ENCODE data around the gene AFMID. TPM values are rescaled to one million over a fixed set of nuclear protein-coding genes. Genes with fewer than 3 reads are reported as not detected.

Gene AFMID
- total RNA-seq, 1 donor from 2014 or later: 107 TPM

DNA sequence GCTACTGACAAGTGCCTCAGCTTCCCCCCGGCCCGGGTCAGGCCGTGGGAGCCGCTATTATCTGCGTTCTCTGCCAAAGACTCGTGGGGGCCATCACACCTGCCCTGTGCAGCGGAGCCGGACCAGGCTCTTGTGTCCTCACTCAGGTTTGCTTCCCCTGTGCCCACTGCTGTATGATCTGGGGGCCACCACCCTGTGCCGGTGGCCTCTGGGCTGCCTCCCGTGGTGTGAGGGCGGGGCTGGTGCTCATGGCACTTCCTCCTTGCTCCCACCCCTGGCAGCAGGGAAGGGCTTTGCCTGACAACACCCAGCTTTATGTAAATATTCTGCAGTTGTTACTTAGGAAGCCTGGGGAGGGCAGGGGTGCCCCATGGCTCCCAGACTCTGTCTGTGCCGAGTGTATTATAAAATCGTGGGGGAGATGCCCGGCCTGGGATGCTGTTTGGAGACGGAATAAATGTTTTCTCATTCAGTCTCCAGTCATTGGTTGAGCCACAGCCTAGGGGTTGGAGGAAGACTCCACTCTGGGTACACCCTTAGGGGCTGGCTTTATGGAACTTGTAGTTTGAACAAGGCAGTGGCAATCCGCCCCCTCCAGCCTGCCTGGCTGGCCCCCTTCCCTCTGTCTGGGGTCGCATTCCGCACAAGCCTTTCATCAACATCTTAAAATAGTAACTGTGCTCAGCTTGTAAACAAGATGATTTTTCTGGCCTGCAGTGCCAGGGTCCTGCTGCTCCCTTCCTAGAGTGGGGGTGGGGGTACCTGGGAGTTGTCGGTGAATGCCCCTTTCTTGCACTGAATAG is 14.7 kb upstream of the AFMID start:
- peak in 1 of 2 donors; percentile 76 for DNase-seq (ENCODE audit: low spot score in 2 of 2)
- intact Hi-C loops (cut with DNase I): loop anchor here (5.0 to 10.0 kb wide), 3 partner anchors 570 to 1028 kb away; partner anchors contain the start of gene SEC14L1
- TF ChIP-seq, protein P1, sequence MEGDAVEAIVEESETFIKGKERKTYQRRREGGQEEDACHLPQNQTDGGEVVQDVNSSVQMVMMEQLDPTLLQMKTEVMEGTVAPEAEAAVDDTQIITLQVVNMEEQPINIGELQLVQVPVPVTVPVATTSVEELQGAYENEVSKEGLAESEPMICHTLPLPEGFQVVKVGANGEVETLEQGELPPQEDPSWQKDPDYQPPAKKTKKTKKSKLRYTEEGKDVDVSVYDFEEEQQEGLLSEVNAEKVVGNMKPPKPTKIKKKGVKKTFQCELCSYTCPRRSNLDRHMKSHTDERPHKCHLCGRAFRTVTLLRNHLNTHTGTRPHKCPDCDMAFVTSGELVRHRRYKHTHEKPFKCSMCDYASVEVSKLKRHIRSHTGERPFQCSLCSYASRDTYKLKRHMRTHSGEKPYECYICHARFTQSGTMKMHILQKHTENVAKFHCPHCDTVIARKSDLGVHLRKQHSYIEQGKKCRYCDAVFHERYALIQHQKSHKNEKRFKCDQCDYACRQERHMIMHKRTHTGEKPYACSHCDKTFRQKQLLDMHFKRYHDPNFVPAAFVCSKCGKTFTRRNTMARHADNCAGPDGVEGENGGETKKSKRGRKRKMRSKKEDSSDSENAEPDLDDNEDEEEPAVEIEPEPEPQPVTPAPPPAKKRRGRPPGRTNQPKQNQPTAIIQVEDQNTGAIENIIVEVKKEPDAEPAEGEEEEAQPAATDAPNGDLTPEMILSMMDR (IDR thresholded peaks at IDR 0.05): no peak

DNA sequence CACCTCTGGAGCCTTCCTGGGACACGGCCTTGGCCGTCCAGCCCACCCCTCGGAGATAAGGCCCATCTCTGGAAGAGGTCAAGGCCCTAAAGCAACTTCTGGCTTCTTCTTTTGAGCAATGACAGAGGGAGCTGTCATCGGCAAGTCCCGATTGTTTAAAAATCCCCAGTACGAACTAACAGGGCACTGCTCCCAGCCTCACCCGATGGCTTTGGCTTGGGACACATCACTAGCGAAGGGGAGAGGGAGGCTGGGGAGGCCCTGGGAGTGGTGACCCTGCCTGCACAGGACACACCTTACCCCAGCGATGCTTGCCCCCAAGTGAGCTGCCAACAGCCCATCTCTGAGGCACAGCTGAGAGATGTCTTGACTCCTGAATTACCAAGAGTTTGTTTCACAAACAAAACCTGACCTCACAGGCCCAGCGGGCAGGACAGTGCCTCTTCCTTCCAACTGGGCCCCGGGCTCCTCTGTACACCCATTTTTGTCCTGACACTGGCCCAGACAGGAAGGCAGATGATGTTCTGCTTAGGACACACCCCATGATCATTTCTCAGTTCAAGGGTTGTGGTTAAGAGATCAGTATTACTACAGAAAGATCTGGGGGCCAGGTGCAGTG is 14.0 kb upstream of the AFMID start:
- intact Hi-C loops (cut with DNase I): loop anchor here (5.0 to 10.0 kb wide), 3 partner anchors 571 to 1028 kb away; partner anchors contain the start of gene SEC14L1
- Histone ChIP-seq H3K27me3 (no peaks in the 10 kb centered on the region), H3K4me3 (no peak overlapping the region), H3K36me3 (peaks cover 9 to 12% of the 10 kb centered on the region in 2 donors), H3K27ac (peak overlapping the region; percentile 81 to 89), H3K4me1 (peaks cover 11 to 60% of the 10 kb centered on the region in 2 donors), H3K9me3 (no peaks in the 10 kb centered on the region)
- TF ChIP-seq, protein P1 (IDR thresholded peaks at IDR 0.05): no peak
- DNase-seq (ENCODE audit: low spot score in 2 of 2): no peak

More for the DNA sequence above, 14.7 kb upstream of the AFMID start:
- Histone ChIP-seq H3K4me1 (peaks cover 11 to 63% of the 10 kb centered on the region in 2 donors), H3K27me3 (no peaks in the 10 kb centered on the region), H3K4me3 (peak overlapping the region in 1 of 2 donors; percentile 8), H3K9me3 (no peaks in the 10 kb centered on the region), H3K27ac (peak overlapping the region; percentile 81 to 89), H3K36me3 (peaks cover 9 to 12% of the 10 kb centered on the region in 2 donors)

DNA sequence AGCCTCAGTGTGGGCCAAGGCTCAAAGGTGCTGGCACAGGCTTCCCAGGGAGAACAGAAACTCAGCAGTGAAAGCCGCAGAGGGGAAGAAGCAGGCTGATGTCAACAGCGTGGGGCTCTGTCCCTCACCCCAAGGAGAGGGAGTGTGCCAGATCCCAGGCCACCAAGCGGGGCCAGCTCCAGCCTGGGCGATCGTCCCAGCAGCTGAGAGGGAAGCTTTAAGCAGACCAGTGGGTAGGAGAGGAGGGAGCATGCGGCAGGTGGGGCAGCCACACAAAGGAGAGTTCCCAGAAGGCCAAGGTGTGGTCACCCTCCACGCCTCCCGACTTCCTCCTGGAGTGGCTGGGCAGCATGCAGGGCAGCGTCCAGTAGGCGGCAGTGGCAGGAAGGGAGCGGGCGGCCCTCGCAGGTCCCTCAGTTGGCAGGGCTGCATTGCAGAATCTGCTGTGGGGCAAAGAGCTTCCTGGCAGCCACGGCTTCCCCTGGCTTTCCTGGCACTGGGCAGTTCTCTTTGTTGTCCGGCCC is 12.8 kb upstream of the AFMID start:
- no peak overlapping the region for H3K4me3 ChIP-seq
- H3K9me3 ChIP-seq: no peaks in the 10 kb centered on the region
- DNase-seq (ENCODE audit: low spot score in 2 of 2): peak; percentile 58 to 93
- H3K27ac ChIP-seq: peak overlapping the region; percentile 81 to 89
- H3K4me1 ChIP-seq: peaks cover 8 to 65% of the 10 kb centered on the region in 2 donors
- no peaks in the 10 kb centered on the region for H3K27me3 ChIP-seq
- peaks cover 9 to 12% of the 10 kb centered on the region in 2 donors for H3K36me3 ChIP-seq
- TF ChIP-seq, protein P1 (IDR thresholded peaks at IDR 0.05): peak; percentile 66 to 85 (median 81)
- intact Hi-C loops (cut with DNase I): loop anchor here (1.0 to 10.0 kb wide), 4 partner anchors 77 to 1030 kb away; partner anchors contain the start of gene SEC14L1

DNA sequence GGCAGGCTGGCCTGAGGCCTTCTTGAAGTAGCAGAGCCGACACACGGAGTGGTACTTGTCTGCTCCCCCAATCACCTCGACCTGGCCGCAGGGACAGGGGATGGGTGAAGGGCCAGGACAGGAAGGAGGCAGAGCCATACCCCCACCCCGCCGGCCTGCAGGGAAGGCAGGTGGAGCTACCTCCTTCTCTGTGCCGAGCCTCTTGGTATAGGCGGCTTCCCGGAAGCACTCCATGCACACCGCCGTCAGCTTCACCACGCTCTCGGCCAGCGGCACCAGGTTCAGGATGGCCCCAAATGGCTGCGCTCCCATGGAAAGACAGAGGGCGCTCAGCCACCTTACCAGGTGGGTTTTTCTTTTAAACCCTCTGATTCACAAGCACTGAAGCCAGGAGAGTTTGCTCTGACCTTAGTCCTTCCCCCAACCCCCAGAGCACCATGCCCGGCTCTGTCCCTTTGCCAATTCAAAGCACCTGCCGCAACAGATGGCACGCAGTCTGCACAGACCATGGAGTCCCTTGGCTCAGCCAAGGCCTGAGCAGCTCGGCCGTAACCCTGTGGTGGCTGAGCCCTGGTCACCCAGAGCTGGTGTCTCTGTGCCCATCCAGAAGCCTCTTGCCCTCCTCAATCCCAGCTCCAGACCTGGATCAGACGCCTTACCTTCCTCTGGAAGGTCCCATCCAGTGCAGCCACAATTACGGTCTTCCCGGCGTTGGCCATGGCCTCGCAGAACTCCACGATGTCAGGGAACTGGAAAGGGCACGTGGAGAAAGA is 12.1 kb upstream of the AFMID start:
- no peak overlapping the region for H3K4me3 ChIP-seq
- DNase-seq (ENCODE audit: low spot score in 2 of 2): no peak
- TF ChIP-seq, protein P1 (IDR thresholded peaks at IDR 0.05): no peak
- H3K27me3 ChIP-seq: no peaks in the 10 kb centered on the region
- intact Hi-C loops (cut with DNase I): loop anchor here (1.0 to 10.0 kb wide), 4 partner anchors 76 to 1030 kb away; partner anchors contain the start of gene SEC14L1
- peak overlapping the region; percentile 81 to 89 for H3K27ac ChIP-seq
- peaks cover 9 to 12% of the 10 kb centered on the region in 2 donors for H3K36me3 ChIP-seq
- H3K4me1 ChIP-seq: peaks cover 4 to 65% of the 10 kb centered on the region in 2 donors
- H3K9me3 ChIP-seq: no peaks in the 10 kb centered on the region

DNA sequence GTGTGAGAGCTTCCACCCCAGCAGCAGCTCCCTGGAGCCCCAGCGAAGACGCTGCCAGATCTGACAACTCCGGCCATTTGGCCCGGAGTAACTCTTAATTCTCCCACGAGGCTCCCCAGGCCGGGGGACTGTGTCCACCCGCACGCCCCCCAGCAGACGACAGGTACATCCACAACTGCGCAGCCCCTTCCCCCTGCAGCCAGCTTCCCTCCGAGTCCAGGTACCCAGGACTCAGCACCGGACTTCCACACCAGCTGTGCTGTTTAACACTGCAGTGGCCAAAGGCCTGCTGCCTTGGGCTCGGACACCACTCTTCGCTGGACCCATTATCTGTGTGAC is 11.6 kb upstream of the AFMID start:
- H3K4me1 ChIP-seq: peaks cover 5 to 69% of the 10 kb centered on the region in 2 donors
- intact Hi-C loops (cut with DNase I): loop anchor here (10.0 kb wide), 2 partner anchors 851 to 1031 kb away; partner anchors contain the start of gene SEC14L1

More for the DNA sequence above, 11.6 kb upstream of the AFMID start:
- H3K4me3 ChIP-seq: no peak overlapping the region
- no peaks in the 10 kb centered on the region for H3K9me3 ChIP-seq
- no peaks in the 10 kb centered on the region for H3K27me3 ChIP-seq
- peaks cover 9 to 12% of the 10 kb centered on the region in 2 donors for H3K36me3 ChIP-seq
- H3K27ac ChIP-seq: peak overlapping the region; percentile 81 to 89
- TF ChIP-seq, protein P1 (IDR thresholded peaks at IDR 0.05): no peak
- no peak for DNase-seq (ENCODE audit: low spot score in 2 of 2)
